HG03108 (cell line): ENCODE data around the gene ZMIZ1.

Source experiments
- ATAC-seq: cut with Tn5 transposase; IDR thresholded peaks from one replicate; pipeline ENCODE4 v1.9.1; 2021; ENCODE audit warnings: moderate library complexity; ENCODE audit not compliant: unreplicated experiment

ZMIZ1 gene

DNA sequence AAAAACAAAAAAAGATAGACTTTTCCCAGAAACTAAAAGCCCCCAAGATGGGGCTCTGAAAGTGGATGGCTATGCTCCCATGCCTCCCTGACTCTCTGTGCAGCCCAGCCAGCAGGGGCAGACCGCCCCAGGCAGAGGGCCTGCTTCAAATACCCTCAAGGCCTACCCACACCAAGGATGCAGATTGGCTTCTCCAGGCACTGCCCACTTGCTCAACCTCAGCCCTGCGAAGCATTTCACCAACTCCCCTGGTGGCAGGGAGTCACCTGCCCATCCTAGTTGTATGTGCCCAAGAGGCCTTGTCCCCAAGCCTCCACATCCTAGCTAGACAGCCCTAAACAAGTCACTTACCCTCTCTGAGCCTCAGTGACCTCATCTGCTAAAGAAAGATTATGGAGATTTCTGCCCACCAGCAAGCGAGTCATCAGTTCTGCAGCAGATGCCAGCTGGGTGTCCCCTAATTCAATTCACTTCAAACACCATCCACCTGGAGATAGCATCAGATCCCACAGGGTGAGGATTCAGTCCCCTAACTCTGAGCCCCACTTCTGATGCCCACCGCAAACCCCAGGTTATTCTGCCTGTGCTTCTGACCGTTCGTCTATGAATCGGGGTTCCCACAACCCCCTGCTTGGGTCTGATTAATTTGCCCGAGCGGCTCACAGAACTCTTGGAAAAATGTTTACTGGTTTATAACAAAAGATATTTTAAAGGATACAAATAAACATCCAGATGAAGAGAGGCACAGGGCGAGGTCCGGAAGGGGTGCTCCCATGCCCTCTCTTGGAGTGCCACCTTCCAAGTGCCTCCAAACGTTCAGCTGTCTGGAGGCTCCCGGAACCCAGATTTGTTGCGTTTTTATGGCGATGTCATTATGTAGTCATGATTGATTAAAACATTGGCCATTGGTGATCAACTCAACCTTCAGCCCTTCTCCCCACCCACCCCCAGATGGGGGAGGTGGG, 18.6 kb upstream of the ZMIZ1 start:
- ATAC-seq: no peak

DNA sequence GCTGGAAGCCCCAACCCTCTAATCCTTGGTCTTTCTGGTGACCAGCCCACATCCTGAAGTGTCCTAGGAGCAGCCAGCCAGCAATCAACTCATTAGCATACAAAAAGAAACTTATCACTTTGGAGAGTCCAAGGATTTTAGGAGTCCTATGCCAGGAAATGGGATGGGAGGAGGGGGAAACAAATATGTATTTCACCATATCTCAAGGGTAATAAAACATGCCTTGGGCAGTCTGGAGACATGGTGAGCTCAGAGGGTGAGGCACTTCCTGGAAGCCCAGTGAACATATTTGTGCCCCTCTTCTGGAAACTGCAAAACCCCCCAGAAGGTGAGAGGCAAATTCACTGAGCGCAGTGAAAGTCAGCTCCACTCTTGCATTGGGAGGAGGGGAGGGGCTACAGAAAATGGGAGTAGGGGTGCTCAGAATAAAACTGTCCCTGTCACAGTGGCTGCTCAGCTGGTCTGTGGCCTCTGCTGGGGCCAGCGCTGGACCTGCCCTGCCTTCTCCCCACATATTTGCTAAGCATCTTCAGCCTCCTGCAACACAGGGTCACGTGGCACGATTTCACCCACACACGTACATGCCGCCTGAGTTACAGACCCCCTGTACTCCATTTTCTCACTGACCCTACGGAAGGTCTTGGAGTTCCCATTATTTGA, 17.7 kb upstream of the ZMIZ1 start:
- ATAC-seq: no peak

DNA sequence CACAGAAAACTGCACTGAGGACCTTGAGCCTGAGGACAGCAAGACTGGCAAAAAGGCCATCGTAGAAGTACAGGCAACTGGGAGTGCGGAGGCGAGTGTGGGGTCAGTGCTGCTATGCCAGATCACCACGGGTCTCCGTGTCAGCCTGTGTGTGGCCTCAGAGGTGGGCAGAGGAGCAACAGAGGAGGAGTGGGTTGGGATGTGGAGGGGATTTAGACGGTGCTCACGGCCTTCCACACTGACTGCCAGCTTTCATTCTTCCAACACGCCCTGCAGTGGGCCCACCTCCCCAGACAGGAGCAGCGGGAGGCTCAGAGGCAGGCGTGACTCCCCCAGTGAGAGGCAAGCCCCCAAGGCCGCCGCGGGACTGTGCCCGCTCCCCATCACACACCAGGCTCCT, 17.0 kb upstream of the ZMIZ1 start:
- ATAC-seq: no peak

DNA sequence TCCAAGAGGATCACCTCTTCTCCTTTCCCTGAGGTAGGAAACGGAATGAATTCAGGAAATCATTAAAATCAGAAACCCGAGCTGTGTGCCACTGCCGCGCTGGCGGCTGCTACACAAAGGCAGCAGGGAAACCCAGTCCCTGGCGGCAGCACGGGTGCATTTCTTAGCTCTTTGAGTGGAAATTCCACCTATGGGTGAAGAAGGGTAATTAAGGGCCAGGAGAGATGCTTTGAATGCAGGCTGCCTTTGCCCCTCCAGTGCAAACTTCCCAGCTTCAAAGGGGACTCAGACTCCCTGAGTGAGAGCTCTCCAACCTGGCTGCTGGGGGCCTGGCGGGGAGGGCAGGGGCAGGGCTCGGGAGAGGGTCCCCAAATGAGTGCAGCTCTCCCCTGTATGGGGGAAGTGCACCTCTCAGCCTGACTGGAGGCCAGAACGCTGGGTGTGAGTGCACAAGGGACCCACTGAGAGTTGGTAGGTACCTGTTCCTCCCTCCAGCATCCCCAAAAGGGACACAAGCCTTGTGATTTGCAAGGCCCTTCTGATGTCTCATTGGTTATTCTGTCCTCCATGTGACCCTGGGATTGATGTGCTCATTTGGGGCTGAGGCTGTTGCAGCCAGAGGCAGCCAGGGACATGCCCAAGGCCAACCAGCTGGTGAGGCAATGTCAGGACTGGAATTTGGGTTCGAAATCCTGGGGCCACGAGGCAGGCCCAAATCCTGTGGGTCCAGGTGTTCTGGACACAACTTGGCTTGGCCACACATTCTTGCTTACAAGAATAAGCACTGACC, 16.3 kb upstream of the ZMIZ1 start:
- no peak for ATAC-seq

DNA sequence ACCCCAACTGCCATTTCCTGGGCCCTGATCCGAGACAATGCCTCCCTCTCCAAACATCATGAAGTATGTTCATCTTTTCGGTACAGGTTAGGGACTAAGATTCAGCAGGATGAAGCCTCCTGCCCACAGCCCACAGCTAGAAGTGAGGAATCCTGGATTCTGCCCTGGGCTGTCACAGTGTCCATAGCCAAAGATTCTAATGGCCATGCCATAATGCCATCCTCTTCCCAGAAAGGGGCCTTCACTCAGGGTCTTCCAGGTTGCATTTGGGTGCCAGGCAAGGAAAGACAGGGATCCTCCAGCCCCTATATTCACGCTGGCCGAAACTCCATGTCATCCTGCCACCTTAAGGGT, 15.7 kb upstream of the ZMIZ1 start:
- no peak for ATAC-seq

DNA sequence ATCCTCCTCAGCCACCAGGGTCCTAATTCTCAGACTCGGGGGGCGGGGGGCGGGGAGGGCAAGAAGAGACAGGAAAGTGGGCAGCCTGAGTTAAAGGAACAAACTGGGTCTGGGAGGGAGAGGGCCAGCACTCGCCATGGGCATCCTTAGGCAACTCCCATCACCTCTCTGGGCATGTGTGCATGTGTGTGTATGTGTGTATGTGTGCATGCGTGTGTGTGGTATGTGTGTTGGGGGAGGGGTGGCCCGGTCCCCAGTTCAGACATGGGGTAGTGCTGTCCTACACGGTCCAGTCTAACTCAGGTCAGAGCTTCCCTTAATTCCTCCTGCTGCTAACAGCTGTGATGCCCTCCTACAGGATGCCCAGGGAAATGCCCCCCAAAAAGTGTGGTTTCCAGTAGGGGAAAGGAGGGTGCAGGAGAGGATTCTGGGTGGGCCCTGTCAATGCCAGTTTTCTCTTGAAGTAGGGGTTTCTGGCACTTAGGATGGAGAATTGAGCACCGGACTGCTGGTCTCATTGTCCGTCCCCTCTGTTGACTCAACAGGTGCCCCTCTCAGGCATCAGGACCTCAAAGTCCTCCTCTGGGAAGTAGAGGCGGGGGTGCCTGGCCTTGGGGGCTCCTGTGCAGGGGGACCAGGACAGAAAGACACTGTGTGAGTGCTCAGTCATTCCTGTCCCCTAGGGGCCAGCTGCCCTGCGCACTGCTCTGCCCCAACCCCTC, 15.1 kb upstream of the ZMIZ1 start:
- no peak for ATAC-seq

DNA sequence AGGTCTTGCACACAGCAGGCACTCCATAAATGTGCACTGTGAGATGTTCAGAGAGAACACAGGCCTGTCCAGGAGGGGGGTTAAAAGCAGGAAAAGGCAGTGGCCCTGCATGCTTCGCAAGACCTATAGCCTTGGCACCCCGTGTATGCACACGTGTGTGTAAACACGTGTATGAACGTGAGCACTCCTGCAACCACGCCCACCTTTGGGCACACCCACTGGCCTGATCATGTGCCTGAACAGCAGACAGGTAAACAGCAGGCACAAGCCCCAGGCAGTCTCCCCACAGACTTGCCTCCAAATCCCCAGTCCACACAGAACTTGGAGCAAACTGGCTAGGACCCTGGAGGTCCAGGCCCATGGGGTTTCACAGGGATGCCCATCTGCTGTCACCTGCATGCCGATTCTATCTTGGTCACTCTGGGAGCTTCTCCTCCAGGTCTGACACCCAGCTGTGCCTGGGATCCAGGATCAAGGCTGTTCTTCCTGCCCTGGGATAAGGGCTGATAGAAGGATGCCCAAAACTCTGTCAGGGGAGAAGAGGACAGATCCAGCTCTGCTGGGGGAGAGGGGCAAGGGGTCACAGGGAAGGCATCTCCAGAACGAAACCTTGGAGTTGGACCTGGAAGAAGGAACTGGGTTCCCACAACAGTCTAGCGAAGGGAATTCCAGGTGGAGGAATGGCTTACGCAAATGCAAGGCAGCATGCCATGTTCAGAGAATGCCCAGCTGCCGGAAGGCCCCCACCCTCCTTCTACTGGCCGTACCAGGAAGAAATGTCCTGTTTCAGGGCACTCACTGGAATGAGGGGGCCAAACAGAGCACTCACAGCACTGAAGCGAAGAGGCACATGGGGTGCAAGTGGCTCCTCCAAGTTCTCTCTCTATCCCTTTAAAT, 14.3 kb upstream of the ZMIZ1 start:
- no peak for ATAC-seq

DNA sequence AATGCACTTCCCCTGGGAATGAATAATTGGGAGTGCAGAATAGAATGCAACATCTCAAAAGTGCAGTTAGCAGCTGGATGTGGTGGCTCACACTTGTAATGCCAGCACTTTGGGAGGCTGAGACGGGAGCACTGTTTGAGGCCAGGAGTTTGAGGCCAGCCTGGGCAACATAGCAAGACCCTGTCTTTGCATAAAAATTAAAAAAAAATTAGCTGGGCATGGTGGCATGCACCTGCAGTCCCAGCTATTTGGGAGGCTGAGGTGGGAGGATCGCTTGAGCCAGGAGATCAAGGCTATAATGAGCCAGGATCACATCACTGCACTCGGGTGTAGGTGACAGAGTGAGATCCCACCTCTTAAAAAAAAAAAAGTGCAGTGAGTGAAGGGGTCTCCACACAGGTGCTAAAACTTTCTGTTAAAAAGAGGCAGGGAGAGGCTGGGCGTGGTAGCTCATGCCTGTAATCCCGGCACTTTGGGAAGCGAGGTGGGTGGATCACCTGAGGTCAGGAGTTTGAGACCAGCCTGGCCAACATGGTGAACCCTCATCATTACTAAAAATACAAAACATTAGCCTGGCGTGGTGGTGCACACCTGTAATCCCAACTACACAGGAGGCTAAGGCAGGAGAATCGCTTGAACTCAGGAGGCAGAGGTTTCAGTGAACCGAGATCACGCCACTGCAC, 13.5 kb upstream of the ZMIZ1 start:
- ATAC-seq: no peak

DNA sequence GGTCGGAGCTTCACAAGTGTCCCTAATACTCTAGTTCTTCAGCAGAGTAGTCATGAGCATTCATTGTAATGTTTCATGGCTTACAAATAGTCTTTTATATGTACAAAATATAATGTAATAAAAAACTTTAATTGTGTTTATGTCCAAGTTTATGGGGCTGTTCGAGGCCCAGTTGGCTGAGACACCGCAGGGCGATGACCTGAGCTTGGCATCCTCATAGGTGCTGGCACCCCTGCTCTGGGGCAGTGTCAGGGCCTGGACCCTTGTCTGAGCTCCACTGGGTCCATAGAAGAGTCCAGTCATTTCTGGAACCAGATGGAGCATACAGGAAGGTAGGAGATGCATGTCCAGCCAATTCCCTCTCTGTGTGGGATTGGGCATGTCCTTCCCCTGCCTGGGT, 12.9 kb upstream of the ZMIZ1 start:
- no peak for ATAC-seq

DNA sequence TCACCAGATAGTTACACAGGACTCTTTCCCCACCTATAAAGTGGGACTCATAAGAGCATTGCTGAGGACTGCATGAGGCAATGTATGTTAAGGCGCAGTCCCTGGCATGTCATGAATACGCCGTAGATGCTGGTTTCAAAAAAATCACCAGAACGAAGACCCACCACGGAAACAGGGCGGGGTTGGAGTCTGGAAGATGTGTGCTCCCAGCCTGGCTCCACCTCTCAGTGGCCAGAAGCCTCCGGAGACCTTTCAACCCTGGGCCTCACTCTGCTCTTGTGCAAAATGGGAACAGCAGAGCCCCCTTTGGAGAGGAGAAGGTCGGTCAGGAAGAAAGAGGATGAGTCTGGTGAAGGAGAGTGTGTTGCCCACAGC, 12.4 kb upstream of the ZMIZ1 start:
- no peak for ATAC-seq

DNA sequence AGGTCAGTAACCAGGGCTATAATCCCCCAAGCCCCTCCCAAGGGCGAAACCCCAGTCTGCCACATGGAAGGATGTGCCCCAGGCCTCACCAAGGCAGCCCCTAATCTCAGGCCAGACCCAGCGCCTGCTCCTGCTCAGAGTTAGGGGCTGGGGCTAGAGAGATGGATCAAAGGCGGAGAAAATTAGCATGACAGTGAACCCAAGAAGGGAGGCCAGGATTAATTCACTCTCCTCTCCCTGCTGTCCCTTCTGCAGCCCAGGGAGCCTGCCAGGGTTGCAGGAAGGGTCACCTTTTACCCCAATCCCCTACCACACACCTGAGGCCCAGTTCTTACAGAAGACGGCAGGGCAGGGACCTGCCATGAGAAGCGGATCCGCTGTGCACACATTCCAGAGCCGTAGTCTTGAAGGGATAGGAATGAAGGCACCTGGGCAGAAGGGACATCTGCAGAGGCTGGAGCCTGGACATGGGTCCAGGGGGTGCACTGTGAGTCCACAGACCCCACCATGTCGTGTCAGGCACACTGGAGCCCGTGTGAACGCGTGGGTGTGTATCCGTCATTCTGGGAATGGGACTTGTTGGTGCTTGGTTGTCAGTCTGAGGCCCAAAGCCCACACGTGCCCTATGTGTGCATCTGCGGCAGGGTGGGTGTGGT, 11.9 kb upstream of the ZMIZ1 start:
- ATAC-seq: no peak

DNA sequence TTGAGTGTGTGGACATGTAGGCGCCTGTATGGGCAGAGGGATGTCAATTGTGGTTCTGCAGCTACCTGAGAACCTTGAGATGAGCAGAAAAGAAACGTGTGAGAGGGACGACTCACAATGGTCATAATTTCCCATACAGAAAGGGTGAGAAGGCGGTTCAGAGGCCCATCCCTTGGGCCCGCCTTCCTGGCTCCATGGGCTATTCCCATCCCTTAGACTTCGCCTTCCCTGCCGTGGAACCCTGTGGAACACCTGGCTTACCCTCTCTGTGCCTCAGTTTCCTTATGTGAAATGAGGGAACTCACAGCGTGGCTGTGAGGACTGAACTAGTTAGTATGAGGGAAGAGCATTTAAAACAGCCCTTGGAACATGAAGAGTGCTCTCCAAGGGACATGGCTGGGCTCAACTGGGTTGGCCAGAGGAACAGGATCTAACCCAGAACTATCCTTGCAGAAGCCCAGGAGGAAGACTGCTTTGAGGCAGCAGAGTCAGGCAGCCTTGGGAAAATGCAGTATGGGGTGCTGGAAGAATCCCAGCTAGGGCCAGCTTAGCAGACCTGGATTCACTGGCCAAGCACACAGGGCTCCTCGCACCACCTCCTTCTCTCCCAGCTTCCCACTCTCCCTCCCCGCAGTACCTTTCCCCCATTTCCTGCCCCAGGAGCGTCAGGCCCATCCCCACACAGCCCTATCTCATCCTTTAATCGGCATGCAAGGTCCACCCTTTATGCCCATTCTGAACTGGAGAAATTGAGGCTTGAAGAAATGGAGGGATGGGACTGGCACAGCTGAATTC, 11.1 kb upstream of the ZMIZ1 start:
- no peak for ATAC-seq

DNA sequence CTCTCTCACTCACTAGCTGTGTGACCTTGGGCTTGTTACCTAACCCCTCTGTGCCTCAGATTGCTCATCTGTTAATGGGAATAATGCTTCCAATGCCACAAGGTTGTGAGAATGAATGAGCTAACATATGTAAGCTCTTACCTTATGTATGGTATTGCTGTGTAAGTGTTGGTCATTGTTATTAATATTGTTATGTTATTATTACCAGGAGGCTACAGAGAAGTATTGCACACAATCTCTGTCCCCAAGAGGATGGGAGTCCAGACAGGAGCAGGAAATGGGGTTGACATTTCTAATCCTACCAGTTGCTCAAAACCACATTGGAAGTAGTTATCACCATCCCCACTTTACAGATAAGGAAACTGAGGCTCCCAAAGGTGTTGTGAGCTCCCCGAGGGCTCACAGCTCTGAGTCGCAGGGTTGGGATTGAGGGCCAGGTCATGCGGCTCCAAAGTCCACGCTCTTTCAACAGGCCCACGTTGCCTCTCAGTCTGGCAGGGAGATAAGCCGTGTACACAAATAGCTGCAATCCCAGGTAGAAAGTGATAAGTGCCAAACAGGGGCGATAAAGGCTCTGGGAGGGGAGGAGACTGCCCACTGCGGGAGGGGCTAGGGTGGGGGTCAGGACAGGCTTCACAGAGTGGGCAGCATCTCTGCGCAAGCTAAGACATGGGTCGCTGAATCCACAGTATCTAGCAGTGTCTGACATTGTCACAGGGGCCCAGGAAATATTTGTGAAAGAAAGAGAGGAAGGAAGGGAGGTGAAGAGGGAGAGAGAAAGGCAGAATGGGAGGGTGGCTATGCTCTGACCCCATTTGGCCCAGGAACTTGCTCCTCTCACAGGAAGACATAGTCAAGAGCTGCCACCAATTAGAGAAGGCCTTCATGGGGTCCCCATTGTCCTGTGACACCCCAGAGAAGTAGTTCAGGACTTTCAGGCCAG, 9.6 kb upstream of the ZMIZ1 start:
- ATAC-seq: no peak

DNA sequence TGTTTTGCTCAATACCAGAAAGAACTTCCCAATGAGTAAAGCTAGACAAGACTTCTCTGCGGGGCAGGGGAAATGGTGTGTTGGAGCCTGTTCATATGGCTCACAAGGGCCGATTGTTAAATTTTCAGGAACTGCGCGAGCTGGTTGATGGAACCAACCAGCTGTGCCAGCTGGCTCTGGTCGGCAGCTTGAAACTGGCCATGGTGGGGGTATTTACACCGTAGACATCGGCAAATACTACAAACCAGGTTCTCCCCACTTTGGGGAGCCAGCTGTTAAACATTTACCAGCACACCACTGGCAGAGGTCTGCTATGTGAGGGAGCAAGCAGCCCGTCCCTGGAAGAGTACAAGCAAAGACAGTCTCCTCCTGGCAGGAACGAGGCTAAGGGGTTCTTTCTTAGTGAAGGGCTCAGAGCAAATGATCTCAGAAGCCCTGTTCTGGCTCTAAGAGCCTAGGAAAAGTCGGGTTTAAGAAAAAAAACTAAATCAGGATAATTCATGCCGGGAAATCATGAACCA, 8.8 kb upstream of the ZMIZ1 start:
- ATAC-seq: no peak

DNA sequence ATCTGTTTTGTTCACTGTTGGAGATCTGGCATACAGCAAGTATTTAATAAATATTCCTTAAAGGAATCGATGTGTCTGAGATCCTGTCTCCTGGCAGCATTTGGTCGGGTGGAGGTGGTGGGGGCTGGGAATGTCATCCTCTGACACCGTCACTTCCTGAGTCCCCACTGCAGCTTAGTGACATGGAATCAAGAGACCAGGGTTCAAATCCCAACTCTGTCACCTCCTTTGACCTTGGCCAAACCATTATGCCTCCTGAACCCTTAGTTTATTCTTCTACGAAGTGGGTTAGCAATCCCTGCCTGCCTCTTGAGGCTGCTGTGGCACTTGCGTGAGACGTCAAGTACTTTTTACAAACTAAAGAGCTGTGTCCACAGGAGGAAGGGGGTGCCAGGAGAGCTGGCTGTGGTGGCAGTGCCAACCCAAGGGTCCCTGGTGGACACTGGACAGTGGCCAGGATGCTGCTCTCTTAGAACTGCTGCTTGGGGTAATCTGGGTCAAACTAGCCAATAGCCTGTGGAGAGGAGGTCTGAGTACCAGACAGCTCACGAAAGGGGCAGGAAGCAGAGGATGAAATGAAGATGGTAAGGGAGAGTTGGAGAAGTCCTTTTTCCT, 8.0 kb upstream of the ZMIZ1 start:
- ATAC-seq: no peak
